Hepatocyte (in vitro differentiated cells): Measurements from ENCODE around the gene LCN2. TPM values are rescaled to one million over a fixed set of nuclear protein-coding genes. Genes with fewer than 3 reads are reported as not detected.

ENCODE experiments used
- DNase-seq: peaks from one replicate; pipeline ENCODE4 v3.0.0-alpha.2; 2016; ENCODE audit warnings: low spot score
- H2AFZ ChIP-seq: fragments of 200-600 bp; sonication (generic); 2 replicates; pipeline ENCODE4 v1.6.0; 2016; ENCODE audit warnings: antibody characterized with exemption, mild to moderate bottlenecking
- H3K27ac ChIP-seq: fragments of 200-600 bp; sonication (generic); 2 replicates; pipeline ENCODE4 v1.5.1; 2016; ENCODE audit warnings: mild to moderate bottlenecking
- H3K27me3 ChIP-seq: fragments of 200-600 bp; sonication (generic); 2 replicates; pipeline ENCODE4 v1.6.1; 2016
- H3K36me3 ChIP-seq: fragments of 200-600 bp; sonication (generic); replicated peaks from 2 replicates; pipeline ENCODE4 v1.5.1; 2016; ENCODE audit warnings: low read depth; ENCODE audit not compliant: insufficient read depth
- H3K4me1 ChIP-seq: fragments of 200-600 bp; sonication (generic); 2 replicates; pipeline ENCODE4 v1.5.1; 2016; ENCODE audit warnings: mild to moderate bottlenecking, moderate library complexity; ENCODE audit not compliant: insufficient read depth
- H3K4me2 ChIP-seq: fragments of 200-600 bp; sonication (generic); 2 replicates; pipeline ENCODE4 v1.6.0; 2016
- H3K4me3 ChIP-seq: fragments of 200-600 bp; sonication (generic); 2 replicates; pipeline ENCODE4 v1.5.1; 2016; ENCODE audit warnings: mild to moderate bottlenecking
- H3K79me2 ChIP-seq: fragments of 200-600 bp; sonication (generic); 2 replicates; pipeline ENCODE4 v1.6.0; 2017; ENCODE audit warnings: mild to moderate bottlenecking
- H3K9me2 ChIP-seq: fragments of 200-600 bp; sonication (generic); replicated peaks from 2 replicates; pipeline ENCODE4 v1.6.0; 2017; ENCODE audit warnings: mild to moderate bottlenecking; ENCODE audit not compliant: insufficient read depth
- H3K9me3 ChIP-seq: fragments of 200-600 bp; sonication (generic); 2 replicates; pipeline ENCODE4 v1.5.1; 2016; ENCODE audit warnings: low read depth, mild to moderate bottlenecking
- H4K20me1 ChIP-seq: fragments of 200-600 bp; sonication (generic); 2 replicates; pipeline ENCODE4 v1.6.0; 2016; ENCODE audit warnings: mild to moderate bottlenecking; ENCODE audit not compliant: insufficient read depth, poor library complexity, severe bottlenecking
- CTCF ChIP-seq: fragments of 200-600 bp; sonication (generic); IDR thresholded peaks from 2 replicates; pipeline ENCODE4 v1.5.1; 2016; ENCODE audit warnings: antibody characterized with exemption, mild to moderate bottlenecking; ENCODE audit not compliant: poor library complexity
- EZH2 ChIP-seq: fragments of 200-600 bp; sonication (generic); IDR thresholded peaks from 2 replicates; pipeline ENCODE4 v1.6.1; 2016; ENCODE audit warnings: antibody characterized with exemption, mild to moderate bottlenecking, borderline replicate concordance
- EZH2phosphoT487 ChIP-seq: fragments of 200-600 bp; sonication (generic); IDR thresholded peaks from one replicate; pipeline ENCODE4 v1.6.1; 2018; ENCODE audit warnings: antibody characterized with exemption, mild to moderate bottlenecking, low read depth, moderate library complexity; ENCODE audit not compliant: unreplicated experiment, severe bottlenecking
- WGBS: methylation state at CpG from one replicate; pipeline ENCODE4 v1.1.6; 2016; ENCODE audit warnings: low lambda C conversion rate; ENCODE audit errors: missing lambda C conversion rate; 5-methylcytosine and 5-hydroxymethylcytosine counted together
- polyA plus RNA-seq: library from polyadenylated mRNA; unstranded; fragments of >200 nt; fragmentation: Nextera tagmentation; extraction: Ambion mirVana; gene quantifications from 2 replicates; pipeline ENCODE4 v1.2.1, GENCODE V29; 2016
- total RNA-seq: library from RNA; depleted of rRNA; stranded (reverse); fragments of >200 nt; gene quantifications from 2 replicates; pipeline ENCODE4 v1.2.3, GENCODE V29; 2014

Gene LCN2
- total and polyA plus RNA-seq, 2 experiments from 2014 or later, result 5.3 to 12.8 TPM

GRCh38 chr9:128155736-128156500, 6.7 kb downstream of the LCN2 start:
- DNase-seq, result no peak
- Histone ChIP-seq H3K4me3 (no peak overlapping the region), H3K27ac (no peak overlapping the region), H3K36me3 (no peaks in the 10 kb centered on the region), H3K79me2 (no peaks in the 10 kb centered on the region), H3K4me2 (no peak overlapping the region), H3K9me3 (no peaks in the 10 kb centered on the region), H3K27me3 (no peaks in the 10 kb centered on the region), H3K9me2 (no peaks in the 10 kb centered on the region), H2AFZ (no peak overlapping the region), H4K20me1 (no peaks in the 10 kb centered on the region), H3K4me1 (no peaks in the 10 kb centered on the region)
- TF ChIP-seq CTCF (no peak), EZH2 (no peak), EZH2phosphoT487 (no peak)
- WGBS, result 91% methylated on average over 7 of the region's 7 CpGs

- H3K4me2 ChIP-seq, result peak overlapping the region; percentile 74
- WGBS, result 62% methylated on average over 11 of the region's 11 CpGs
- no peaks in the 10 kb centered on the region for H3K9me3 ChIP-seq
- H3K4me3 ChIP-seq, result peak overlapping the region; percentile 9
- no peaks in the 10 kb centered on the region for H3K79me2 ChIP-seq
- no peaks in the 10 kb centered on the region for H4K20me1 ChIP-seq
- peak overlapping the region; percentile 60 for H3K27ac ChIP-seq
- H3K27me3 ChIP-seq, result no peaks in the 10 kb centered on the region
- no peaks in the 10 kb centered on the region for H3K36me3 ChIP-seq
- H3K4me1 ChIP-seq, result no peaks in the 10 kb centered on the region
- DNase-seq, result no peak
- peak overlapping the region; percentile 41 for H2AFZ ChIP-seq
- TF ChIP-seq EZH2, result no peak
- TF ChIP-seq CTCF, result no peak
- TF ChIP-seq EZH2phosphoT487, result no peak
- H3K9me2 ChIP-seq, result no peaks in the 10 kb centered on the region
Measured at GRCh38 chr9:128159522-128159783, 10.2 kb downstream of the LCN2 start.

DNA sequence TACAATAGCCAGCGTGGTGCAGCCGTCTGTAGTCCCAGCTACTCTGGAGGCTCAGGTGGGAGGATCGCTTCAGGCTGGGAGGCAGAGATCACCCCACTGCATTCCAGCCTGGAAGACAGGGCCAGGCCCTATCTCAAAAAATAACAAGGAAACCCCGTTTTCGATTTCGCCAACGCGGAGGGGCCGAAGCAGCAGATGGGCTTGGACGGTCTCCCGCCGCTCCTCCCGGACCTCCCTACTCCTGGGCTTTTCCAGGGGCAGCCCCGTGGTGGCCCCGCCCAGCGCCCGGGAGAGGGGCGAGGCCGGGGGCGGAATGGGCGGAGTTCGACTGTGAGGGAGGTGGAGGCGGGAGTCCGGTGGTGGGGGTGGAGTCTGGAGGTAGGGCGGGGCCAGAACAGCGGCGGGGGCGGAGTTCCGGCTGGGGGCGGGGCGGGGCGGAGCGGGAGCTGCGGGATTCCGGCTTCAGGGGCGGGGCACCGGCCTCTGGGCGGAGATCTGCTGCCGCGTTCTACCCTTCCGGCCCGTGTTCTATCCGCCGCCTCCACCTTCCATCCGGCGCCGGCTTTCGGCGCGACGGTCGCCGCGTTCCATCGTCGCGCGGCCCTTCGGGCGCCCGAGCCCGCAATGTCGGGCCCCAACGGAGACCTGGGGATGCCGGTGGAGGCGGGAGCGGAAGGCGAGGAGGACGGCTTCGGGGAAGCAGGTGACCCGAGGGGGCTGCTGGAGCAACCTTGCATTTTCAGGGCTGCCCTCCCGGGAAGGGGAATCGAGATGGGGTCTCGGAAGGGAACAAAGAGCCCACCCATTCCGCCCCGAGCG, 10.7 kb downstream of the LCN2 start, which contains the start of gene BBLN:
Gene BBLN (plus strand): TSS at position 482 of the 819 bp plus-strand sequence. CDS start 143 bp downstream, at position 625.
- Histone ChIP-seq H3K27ac (peak within 1 kb of the TSS; percentile 64), H2AFZ (peak within 1 kb of the TSS; percentile 92), H3K4me2 (peak within 1 kb of the TSS; percentile 98), H3K79me2 (no peaks in the 10 kb centered on the region), H3K36me3 (no peaks in the 10 kb centered on the region), H3K4me3 (peak within 1 kb of the TSS; percentile 78), H3K9me3 (no peaks in the 10 kb centered on the region), H3K4me1 (no peaks in the 10 kb centered on the region), H4K20me1 (no peaks in the 10 kb centered on the region), H3K27me3 (no peaks in the 10 kb centered on the region), H3K9me2 (no peaks in the 10 kb centered on the region)
- no peak for TF ChIP-seq EZH2phosphoT487
- TF ChIP-seq CTCF, result no peak
- no peak for TF ChIP-seq EZH2
- DNase-seq, result peak; percentile 98
- 2% methylated on average over 60 of the region's 77 CpGs for WGBS
